ENCODE data around the gene SLC7A14. TPM values are rescaled to one million over a fixed set of nuclear protein-coding genes. Genes with fewer than 3 reads are reported as not detected.

SLC7A14 gene
- total and polyA plus RNA-seq, 2 donors (not counting 3 experiments of a cell fraction or from before 2014, with no cell fraction given) = 0.07 to 0.57 TPM

- TF ChIP-seq GATA2 (IDR thresholded peaks at IDR 0.05; ENCODE audit: insufficient read depth, insufficient read length, low read depth, low read length) (no peak), EZH2 (IDR thresholded peaks at IDR 0.05; ENCODE audit: borderline replicate concordance, low read depth, low read length, severe bottlenecking) (no peak), MAX (IDR thresholded peaks at IDR 0.05; ENCODE audit: insufficient read depth, insufficient read length) (no peak), CTCF (IDR thresholded peaks at IDR 0.05; ENCODE audit: extremely low read depth in 1 of 2, insufficient read depth in 1 of 2, low read depth in 1 of 2, low read length in 2 of 2) (no peak), JUN (IDR thresholded peaks at IDR 0.05; ENCODE audit: borderline replicate concordance, insufficient read depth, insufficient read length, low read depth) (no peak), POLR2A (IDR thresholded peaks at IDR 0.05; ENCODE audit: low read depth, low read length) (no peak), MYC (IDR thresholded peaks at IDR 0.05; ENCODE audit: low read depth, low read length) (no peak), FOS (IDR thresholded peaks at IDR 0.05; ENCODE audit: borderline replicate concordance, insufficient read depth, low read length) (no peak), POLR2AphosphoS5 (IDR thresholded peaks at IDR 0.05; ENCODE audit: insufficient read depth, low read depth, low read length) (no peak)
- no TSS peak for BruUV-seq (replicated peaks)
- Histone ChIP-seq H3K27me3 (ENCODE audit: control insufficient read depth in 2 of 2, insufficient read depth in 2 of 2, low read length in 2 of 2) (no peaks in the 10 kb centered on the region), H2AFZ (ENCODE audit: low read depth, low read length) (no peak overlapping the region), H3K9ac (replicated peaks; ENCODE audit: extremely low read depth, insufficient read depth, low read length) (no peak overlapping the region), H3K4me1 (ENCODE audit: control insufficient read depth, extremely low read depth, insufficient read depth, low read length) (peaks cover 11% of the 10 kb centered on the region), H4K20me1 (replicated peaks; ENCODE audit: control insufficient read depth, extremely low read depth, insufficient read depth, low read length) (no peaks in the 10 kb centered on the region), H3K4me2 (ENCODE audit: insufficient read depth, low read length) (no peak overlapping the region), H3K9me1 (replicated peaks; ENCODE audit: control insufficient read depth, extremely low read depth, insufficient read depth, low read length) (no peaks in the 10 kb centered on the region), H3K79me2 (ENCODE audit: control insufficient read depth, insufficient read depth, low read length) (no peaks in the 10 kb centered on the region), H3K4me3 (replicated peaks in 1 of 3; ENCODE audit: insufficient read depth in 1 of 3, low read depth in 1 of 3, low read length in 3 of 3) (no peak overlapping the region), H3K36me3 (ENCODE audit: control insufficient read depth in 2 of 2, extremely low read depth in 1 of 2, insufficient read depth in 2 of 2, low read length in 2 of 2) (no peaks in the 10 kb centered on the region), H3K9me3 (replicated peaks; ENCODE audit: control insufficient read depth, insufficient read depth, low read length) (no peaks in the 10 kb centered on the region), H3K27ac (ENCODE audit: insufficient read depth, low read depth, low read length) (no peak overlapping the region)
- intact Hi-C loops (cut with micrococcal nuclease) (loop anchor here (2.0 to 5.0 kb wide), 3 partner anchors 90 to 225 kb away; partner anchors contain the start of gene CLDN11), dilution Hi-C loops (cut with MboI; ENCODE audit: extremely low pct_ligation_motif_present, low sequenced_read_pairs) (no loop called here)
- DNase-seq (ENCODE audit: low read depth, low spot score) (no peak), FAIRE-seq (no peak)
- ChIA-PET POLR2A (no interaction called here), CTCF (interaction anchor here (1.6 kb wide), 1 partner anchor 290 kb away, joined by 4 read pairs; no protein-coding TSS in a partner anchor)
Observed at GRCh38 chr3:170522201-170522600, 63.7 kb downstream of the SLC7A14 start.
